Nephron progenitor cell (in vitro differentiated cells): Measurements from ENCODE around the gene NBPF26.
"Not testable (repeated sequence)": the region's sequence is repeated elsewhere in the genome, so short reads cannot be mapped to it uniquely, and the experiment has no call there.

ENCODE experiments used
- DNase-seq: peaks from one replicate; pipeline ENCODE4 v3.0.0; 2021
- H3K27ac Mint-ChIP-seq: 2 replicates; pipeline ENCODE4 v1.8.0; 2021; ENCODE audit warnings: mild to moderate bottlenecking, moderate library complexity, mixed read lengths
- H3K27me3 Mint-ChIP-seq: 2 replicates; pipeline ENCODE4 v1.8.0; 2021; ENCODE audit warnings: mild to moderate bottlenecking, low read depth, mixed read lengths; ENCODE audit not compliant: poor library complexity
- H3K36me3 Mint-ChIP-seq: 2 replicates; pipeline ENCODE4 v1.8.0; 2021; ENCODE audit warnings: low read depth, mixed read lengths
- H3K4me1 Mint-ChIP-seq: 2 replicates; pipeline ENCODE4 v1.8.0; 2021; ENCODE audit warnings: mixed read lengths
- H3K4me3 Mint-ChIP-seq: 2 replicates; pipeline ENCODE4 v1.8.0; 2021; ENCODE audit warnings: mild to moderate bottlenecking, moderate library complexity, mixed read lengths
- H3K9me3 Mint-ChIP-seq: 2 replicates; pipeline ENCODE4 v1.8.0; 2021; ENCODE audit warnings: mild to moderate bottlenecking, moderate library complexity, mixed read lengths

The NBPF26 gene

DNA sequence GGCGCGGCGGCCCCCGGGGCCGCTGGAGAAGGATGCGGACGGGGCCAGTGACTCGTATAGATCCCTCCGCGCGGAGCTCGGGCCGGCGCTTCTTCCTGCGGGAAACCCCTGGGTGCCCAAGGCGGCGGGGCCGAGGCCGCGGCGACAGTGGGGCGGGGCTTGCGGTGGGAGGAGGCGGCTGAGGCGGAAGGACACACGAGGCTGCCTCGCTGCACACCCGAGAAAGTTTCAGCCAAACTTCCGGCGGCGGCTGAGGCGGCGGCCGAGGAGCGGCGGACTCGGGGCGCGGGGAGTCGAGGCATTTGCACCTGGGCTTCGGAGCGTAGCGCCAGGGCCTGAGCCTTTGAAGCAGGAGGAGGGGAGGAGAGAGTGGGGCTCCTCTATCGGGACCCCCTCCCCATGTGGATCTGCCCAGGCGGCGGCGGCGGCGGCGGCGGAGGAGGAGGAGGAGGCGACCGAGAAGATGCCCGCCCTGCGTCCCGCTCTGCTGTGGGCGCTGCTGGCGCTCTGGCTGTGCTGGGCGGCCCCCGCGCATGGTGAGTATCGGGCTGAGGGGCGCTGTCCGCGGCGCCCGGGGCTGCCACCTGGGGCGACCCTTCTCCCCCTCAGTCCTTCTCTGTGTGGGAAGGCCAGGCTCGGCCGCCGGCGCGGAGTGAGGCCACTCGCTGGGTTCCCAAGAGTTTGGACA, at the start of gene NBPF26:
NBPF26 (plus strand) TSS at position 231 of the 688 bp plus-strand sequence.
- peak; percentile 77 for DNase-seq
- not testable (repeated sequence) for H3K4me1 Mint-ChIP-seq, H3K36me3 Mint-ChIP-seq, H3K27me3 Mint-ChIP-seq, H3K27ac Mint-ChIP-seq, H3K9me3 Mint-ChIP-seq
- peak within 1 kb of the TSS; percentile 73 for H3K4me3 Mint-ChIP-seq

DNA sequence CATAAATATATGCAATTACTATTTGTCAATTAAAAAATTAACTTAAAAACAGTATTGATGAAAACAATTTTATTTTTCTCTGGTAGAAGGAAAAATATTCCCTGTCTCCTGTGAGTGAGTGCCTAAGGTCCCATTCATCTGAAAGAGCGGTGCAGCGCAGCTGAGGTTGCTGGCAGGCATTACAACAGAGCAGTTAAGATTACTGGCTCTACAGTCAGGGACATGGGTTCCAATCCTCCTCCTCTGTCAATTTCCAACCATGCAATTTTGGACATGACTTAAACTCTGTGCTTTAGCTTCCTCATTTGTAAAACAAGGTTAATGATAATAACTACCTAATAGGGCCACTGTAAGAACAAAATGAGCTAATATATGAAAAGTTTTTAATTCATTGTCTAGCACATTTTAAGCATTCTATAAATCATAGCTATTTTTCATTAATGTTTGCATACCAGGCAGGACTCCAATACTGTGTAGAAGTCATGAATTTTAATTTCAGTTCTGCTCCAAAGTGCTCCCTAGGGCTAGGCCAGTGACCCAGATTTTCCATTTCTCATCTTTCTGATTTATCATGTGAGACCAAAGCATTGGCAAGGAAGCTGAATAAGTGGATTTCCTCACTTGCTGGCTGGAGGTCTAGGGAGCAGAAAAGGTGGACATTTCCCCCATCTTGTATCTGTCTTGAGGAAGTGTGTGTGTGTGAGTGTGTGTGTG, 43.5 kb upstream of the NBPF26 start:
- H3K36me3 Mint-ChIP-seq, H3K27me3 Mint-ChIP-seq, DNase-seq, H3K4me3 Mint-ChIP-seq, H3K27ac Mint-ChIP-seq, H3K9me3 Mint-ChIP-seq, H3K4me1 Mint-ChIP-seq: not testable (repeated sequence)

DNA sequence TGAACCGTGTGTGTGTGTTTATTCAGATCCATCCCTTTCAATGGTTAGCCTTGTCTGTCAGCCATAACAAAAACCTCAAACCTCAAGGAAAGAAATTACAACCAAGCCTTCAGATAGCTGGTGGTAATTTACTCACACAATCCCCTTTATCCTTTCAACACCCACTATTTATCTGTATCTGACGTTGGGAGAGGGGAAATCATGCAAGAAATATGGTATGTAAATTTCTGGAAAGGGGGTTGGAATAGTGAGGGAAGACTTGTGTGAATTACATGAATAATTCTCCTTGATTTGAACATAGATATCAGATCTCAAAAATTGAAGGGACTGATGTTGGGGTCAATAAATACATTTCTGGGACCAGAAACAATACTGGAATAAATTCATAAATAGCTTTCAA, 42.8 kb upstream of the NBPF26 start:
- H3K4me1 Mint-ChIP-seq, H3K9me3 Mint-ChIP-seq: not testable (repeated sequence)

DNA sequence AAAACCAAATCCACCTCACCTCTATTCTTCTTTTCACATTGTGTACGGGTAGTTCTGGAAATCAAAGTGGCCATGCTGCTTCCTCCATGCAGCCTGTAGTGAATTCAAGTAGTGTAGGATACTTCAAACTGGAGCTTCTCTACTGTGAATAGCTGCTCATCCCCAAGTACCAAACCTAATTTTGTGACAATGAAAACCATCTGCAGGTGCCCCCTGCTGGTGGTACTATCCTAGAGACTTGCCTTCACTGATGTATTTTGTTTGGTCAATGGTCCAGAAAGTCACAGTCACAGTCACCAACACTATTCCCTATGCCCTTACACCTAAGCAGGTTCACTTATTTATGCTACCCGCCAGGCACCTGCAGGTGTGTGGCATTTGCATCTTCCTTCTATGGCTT, 39.3 kb upstream of the NBPF26 start:
- not testable (repeated sequence) for H3K4me3 Mint-ChIP-seq, DNase-seq, H3K36me3 Mint-ChIP-seq, H3K27ac Mint-ChIP-seq, H3K27me3 Mint-ChIP-seq, H3K9me3 Mint-ChIP-seq, H3K4me1 Mint-ChIP-seq

More for the DNA sequence above, 42.8 kb upstream of the NBPF26 start:
- not testable (repeated sequence) for H3K27me3 Mint-ChIP-seq, H3K36me3 Mint-ChIP-seq, H3K4me3 Mint-ChIP-seq, H3K27ac Mint-ChIP-seq, DNase-seq

DNA sequence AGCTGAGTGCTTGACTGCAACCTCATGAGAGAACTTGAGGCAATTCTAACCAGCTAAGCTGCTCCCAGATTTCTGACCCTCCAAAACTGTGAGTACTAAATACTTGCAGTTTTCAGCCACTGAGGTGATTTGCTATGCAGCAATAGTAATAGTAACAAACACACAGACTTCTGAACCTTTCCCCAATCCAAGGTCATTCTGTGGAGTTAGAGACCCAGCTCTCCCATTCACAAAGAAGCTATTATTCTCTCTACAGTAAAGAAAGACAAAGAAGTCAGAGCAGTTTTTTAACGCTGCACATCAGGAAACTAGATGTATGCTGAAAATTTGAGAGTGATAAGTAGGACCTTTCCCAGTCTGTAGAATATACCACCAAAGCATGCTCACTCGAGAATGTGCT, 38.1 kb upstream of the NBPF26 start:
- not testable (repeated sequence) for H3K9me3 Mint-ChIP-seq, H3K27me3 Mint-ChIP-seq, H3K36me3 Mint-ChIP-seq, H3K4me3 Mint-ChIP-seq, DNase-seq, H3K27ac Mint-ChIP-seq, H3K4me1 Mint-ChIP-seq

DNA sequence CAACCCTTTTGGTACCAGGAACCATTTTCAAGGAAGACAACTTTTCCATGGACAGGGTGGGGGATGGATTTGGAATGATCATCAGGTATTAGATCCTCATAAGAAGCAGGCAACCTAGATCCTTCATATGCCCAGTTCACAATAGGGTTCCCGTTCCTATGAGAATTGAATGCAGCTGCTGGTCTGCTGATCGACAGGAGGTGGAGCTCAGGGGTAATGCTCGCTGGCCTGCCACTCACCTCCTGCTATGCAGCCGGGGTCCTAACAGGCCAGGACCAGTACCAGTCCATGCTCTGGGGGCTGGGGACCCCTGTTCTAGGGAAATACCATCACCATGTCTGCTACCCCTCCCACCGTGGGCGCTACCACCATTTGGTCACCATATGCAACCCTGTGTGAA, 36.5 kb upstream of the NBPF26 start:
- H3K36me3 Mint-ChIP-seq, H3K27ac Mint-ChIP-seq, H3K9me3 Mint-ChIP-seq, H3K27me3 Mint-ChIP-seq, H3K4me1 Mint-ChIP-seq, DNase-seq, H3K4me3 Mint-ChIP-seq: not testable (repeated sequence)

DNA sequence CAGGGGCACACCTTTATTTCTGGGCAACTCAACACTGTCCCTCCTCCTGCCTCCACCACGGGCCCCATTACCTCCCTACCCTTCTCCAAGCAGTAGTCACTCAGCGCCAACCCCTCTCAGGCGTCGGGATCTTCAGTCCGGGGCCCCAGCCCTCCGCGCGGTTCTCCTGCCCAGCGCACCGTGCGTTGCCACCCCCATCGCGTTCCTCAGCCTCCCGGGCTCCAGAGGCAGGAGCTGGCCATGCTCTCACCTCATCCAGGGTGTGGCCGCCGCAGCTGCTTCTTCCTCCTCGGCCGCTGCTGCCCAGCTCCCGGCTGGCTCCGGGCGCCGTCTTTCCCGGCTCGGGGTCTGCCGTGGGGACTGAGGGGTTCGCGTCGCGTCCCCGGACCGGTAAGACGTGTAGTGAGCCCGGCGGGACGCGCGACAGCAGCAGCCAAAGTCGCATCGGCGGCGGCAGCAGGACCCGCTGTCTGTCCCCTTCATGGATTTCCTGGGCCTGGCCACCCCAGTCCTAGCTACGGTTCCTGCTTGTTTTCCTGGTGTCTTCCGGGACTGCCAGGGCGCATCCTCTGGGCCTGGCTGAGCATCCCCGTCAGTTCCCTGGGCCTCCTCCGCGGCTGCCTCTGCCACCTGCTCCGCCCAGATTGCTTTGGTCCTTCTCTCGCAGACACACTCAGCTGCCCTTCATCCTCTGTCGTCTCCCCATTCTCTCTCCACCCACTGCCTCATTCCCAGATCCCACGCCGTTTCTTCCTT, 22.8 kb upstream of the NBPF26 start:
- H3K4me1 Mint-ChIP-seq, DNase-seq, H3K36me3 Mint-ChIP-seq, H3K27me3 Mint-ChIP-seq, H3K9me3 Mint-ChIP-seq, H3K4me3 Mint-ChIP-seq, H3K27ac Mint-ChIP-seq: not testable (repeated sequence)

DNA sequence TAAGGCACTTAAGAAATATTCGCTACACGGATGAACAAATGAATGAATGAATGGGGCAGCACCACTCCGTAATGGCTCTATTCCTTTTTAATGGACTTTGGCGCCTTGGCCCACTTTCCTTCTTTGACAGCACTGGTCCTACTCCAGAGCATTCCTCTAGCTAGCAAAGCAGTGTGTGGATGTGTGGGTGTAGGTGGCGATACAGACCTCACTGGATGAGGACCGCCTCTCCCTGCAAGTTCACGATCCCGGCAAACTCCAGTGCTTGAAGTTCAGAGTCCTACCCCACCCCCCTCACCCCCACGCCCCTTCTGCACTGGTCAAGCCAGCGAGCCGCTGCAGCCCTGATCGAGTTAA, 409 bp upstream of the NBPF26 start:
- H3K27me3 Mint-ChIP-seq, H3K27ac Mint-ChIP-seq, DNase-seq, H3K4me1 Mint-ChIP-seq, H3K4me3 Mint-ChIP-seq, H3K36me3 Mint-ChIP-seq, H3K9me3 Mint-ChIP-seq: not testable (repeated sequence)

DNA sequence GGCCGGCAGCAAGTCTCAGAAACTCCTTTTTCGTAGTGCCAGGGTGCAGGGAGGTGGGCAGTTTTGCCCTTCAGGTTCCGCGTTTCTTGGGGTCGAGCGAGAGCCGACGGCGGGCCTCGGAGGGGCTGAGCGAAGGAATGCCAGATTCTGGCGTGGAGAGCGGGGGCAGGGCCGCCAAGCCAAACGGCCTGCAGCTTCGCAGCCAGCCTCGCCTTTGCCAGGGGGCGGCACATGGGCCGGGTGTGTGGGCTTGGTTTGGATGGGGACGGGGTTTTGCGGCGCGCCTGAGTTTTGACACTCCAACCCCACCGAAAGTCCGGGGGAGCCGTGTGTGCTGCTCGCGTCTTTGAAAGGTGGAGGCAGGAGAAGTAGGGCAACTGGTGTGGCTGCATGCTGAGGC, 762 bp downstream of the NBPF26 start:
- peak; percentile 34 for DNase-seq
- not testable (repeated sequence) for H3K4me1 Mint-ChIP-seq, H3K9me3 Mint-ChIP-seq, H3K27ac Mint-ChIP-seq, H3K36me3 Mint-ChIP-seq, H3K27me3 Mint-ChIP-seq
- peak overlapping the region; percentile 71 for H3K4me3 Mint-ChIP-seq

DNA sequence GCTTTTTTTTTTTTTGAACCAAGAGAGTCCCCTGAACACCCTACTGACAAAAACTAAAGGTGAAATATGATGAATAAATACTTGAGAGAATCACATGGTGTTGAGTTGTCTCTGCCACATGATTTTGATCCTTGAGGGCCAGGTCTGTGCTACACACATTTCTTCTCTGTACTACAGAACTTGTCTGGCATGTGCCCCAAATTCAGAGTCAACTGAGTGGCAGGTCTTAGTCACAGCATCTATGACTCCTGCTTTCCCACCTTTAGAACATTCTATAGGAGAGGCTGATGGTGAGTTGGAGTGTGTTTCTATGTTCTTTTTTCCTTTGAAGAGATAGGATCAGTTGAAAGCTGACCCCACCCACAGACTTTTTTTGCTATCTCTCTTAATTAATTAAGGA, 5.1 kb downstream of the NBPF26 start:
- H3K4me3 Mint-ChIP-seq, DNase-seq, H3K4me1 Mint-ChIP-seq, H3K36me3 Mint-ChIP-seq, H3K27me3 Mint-ChIP-seq, H3K9me3 Mint-ChIP-seq, H3K27ac Mint-ChIP-seq: not testable (repeated sequence)

DNA sequence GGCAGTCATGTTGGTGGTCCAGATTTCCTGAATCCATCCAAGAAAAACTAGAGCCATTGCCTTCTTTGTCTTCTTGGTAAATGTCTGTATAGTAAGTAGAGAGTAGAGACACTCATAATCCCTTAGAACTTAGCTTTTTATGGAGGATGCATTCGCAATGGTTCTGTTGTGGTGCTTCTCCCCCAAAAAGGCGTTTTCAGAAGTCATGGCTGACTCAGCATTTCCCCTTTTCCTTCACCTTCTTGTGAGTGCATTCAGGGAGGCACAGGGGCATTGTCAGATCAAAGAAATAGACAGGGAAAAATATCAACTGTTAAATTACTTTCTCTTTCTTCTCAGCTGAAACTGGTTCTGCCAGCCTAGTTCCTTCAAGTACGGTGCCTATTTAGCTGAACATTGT, 45.3 kb downstream of the NBPF26 start:
- not testable (repeated sequence) for H3K4me1 Mint-ChIP-seq, H3K27ac Mint-ChIP-seq, H3K9me3 Mint-ChIP-seq, DNase-seq, H3K4me3 Mint-ChIP-seq, H3K36me3 Mint-ChIP-seq, H3K27me3 Mint-ChIP-seq

DNA sequence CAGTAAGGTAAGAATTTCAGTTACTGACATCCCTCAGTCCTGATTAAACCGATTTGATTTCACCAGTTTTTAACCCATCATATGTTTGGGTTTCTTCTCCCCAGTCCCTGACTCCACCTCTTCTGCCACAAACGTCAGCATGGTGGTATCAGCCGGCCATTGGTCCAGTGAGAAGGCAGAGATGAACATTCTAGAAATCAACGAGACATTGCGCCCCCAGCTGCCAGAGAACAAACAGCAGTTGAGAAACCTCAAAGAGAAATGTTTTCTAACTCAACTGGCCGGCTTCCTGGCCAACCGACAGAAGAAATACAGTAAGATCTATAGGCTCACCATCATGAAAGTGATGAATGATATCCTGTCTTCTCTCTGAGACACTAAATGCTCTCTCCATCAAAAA, 81.7 kb downstream of the NBPF26 start:
- H3K9me3 Mint-ChIP-seq, H3K4me1 Mint-ChIP-seq, H3K36me3 Mint-ChIP-seq, DNase-seq, H3K27ac Mint-ChIP-seq, H3K4me3 Mint-ChIP-seq, H3K27me3 Mint-ChIP-seq: not testable (repeated sequence)
